Measurements from ENCODE around the gene CHRM2.

- no peak for TF ChIP-seq CTCF (IDR thresholded peaks at IDR 0.05)
- no peak for TF ChIP-seq ZFX (IDR thresholded peaks at IDR 0.05; ENCODE audit: borderline replicate concordance)
Measured at GRCh38 chr7:136937436-136937835, 69.0 kb downstream of the CHRM2 start.
